ENCODE data around the gene KCNH1.

KCNH1 gene

GRCh38 chr1:210655511-210655910 is 478.4 kb downstream of the KCNH1 start:
- no peak overlapping the region for H3K27ac ChIP-seq
- no peak for TF ChIP-seq CTCF (conservative IDR thresholded peaks at IDR 0.05)

- TF ChIP-seq CTCF (conservative IDR thresholded peaks at IDR 0.05) = no peak
- no peak overlapping the region for H3K27ac ChIP-seq
Measured at GRCh38 chr1:210654176-210654981, 479.6 kb downstream of the KCNH1 start.

- no peak for TF ChIP-seq CTCF (conservative IDR thresholded peaks at IDR 0.05)
- H3K27ac ChIP-seq = no peak overlapping the region
Measured at GRCh38 chr1:210653771-210654170, 480.2 kb downstream of the KCNH1 start.

- no peak for TF ChIP-seq CTCF (conservative IDR thresholded peaks at IDR 0.05)
- no peak overlapping the region for H3K27ac ChIP-seq
Measured at GRCh38 chr1:210652329-210652954, 481.5 kb downstream of the KCNH1 start.

GRCh38 chr1:210650403-210650802 is 483.5 kb downstream of the KCNH1 start:
- no peak overlapping the region for H3K27ac ChIP-seq
- no peak for TF ChIP-seq CTCF (conservative IDR thresholded peaks at IDR 0.05)

- TF ChIP-seq CTCF (conservative IDR thresholded peaks at IDR 0.05) = no peak
Measured at GRCh38 chr1:210648588-210649269, 485.2 kb downstream of the KCNH1 start.

More at GRCh38 chr1:210648588-210649269, 485.2 kb downstream of the KCNH1 start:
- H3K27ac ChIP-seq = no peak overlapping the region

All from VCaP (cell line).